Loucy (cell line): ENCODE results near the gene COG8.

Experiments
- H2AFZ ChIP-seq: fragments of 200-600 bp; sonication (generic); 2 replicates; pipeline ENCODE4 v1.6.0; 2016; ENCODE audit warnings: antibody characterized with exemption, mild to moderate bottlenecking, low read length, moderate library complexity
- H3F3A ChIP-seq: fragments of 200-600 bp; 2 replicates; pipeline ENCODE4 v1.6.0; 2016; ENCODE audit warnings: antibody characterized with exemption, low read depth, mild to moderate bottlenecking
- H3K27me3 ChIP-seq: fragments of 200-600 bp; sonication (generic); 2 replicates; pipeline ENCODE4 v1.6.1; 2014; ENCODE audit warnings: low read length, mild to moderate bottlenecking; ENCODE audit not compliant: insufficient read depth, poor library complexity, severe bottlenecking
- H3K36me3 ChIP-seq: fragments of 200-600 bp; sonication (generic); 2 replicates; pipeline ENCODE4 v1.6.1; 2016; ENCODE audit warnings: low read length; ENCODE audit not compliant: insufficient read depth
- H3K4me1 ChIP-seq: fragments of 200-600 bp; sonication (generic); 2 replicates; pipeline ENCODE4 v1.5.1; 2014; ENCODE audit warnings: low read length, mild to moderate bottlenecking; ENCODE audit not compliant: insufficient read depth, poor library complexity, severe bottlenecking
- H3K4me2 ChIP-seq: fragments of 200-600 bp; sonication (generic); 2 replicates; pipeline ENCODE4 v1.6.0; 2014; ENCODE audit warnings: antibody characterized with exemption, low read length, low read depth, mild to moderate bottlenecking; ENCODE audit not compliant: poor library complexity, severe bottlenecking
- H3K4me3 ChIP-seq: fragments of 200-600 bp; sonication (generic); 2 replicates; pipeline ENCODE4 v1.5.1; 2014; ENCODE audit warnings: low read length, mild to moderate bottlenecking, mixed read lengths; ENCODE audit not compliant: poor library complexity, severe bottlenecking
- H3K79me2 ChIP-seq: fragments of 200-600 bp; sonication (generic); 2 replicates; pipeline ENCODE4 v1.6.1; 2014; ENCODE audit warnings: low read length; ENCODE audit not compliant: insufficient read depth
- H3K9ac ChIP-seq: fragments of 200-600 bp; sonication (generic); 2 replicates; pipeline ENCODE4 v1.6.0; 2014; ENCODE audit warnings: mild to moderate bottlenecking, low read depth, low read length, moderate library complexity; ENCODE audit not compliant: poor library complexity, severe bottlenecking
- H3K9me2 ChIP-seq: fragments of 200-600 bp; sonication (generic); replicated peaks from 2 replicates; pipeline ENCODE4 v1.6.1; 2016; ENCODE audit warnings: low read depth, low read length, mixed read lengths
- H3K9me3 ChIP-seq: fragments of 200-600 bp; sonication (generic); 2 replicates; pipeline ENCODE4 v1.6.1; 2014; ENCODE audit warnings: mild to moderate bottlenecking, antibody characterized with exemption, low read length, low read depth; ENCODE audit not compliant: insufficient read depth
- H4K20me1 ChIP-seq: fragments of 200-600 bp; sonication (generic); 2 replicates; pipeline ENCODE4 v1.6.0; 2014; ENCODE audit warnings: antibody characterized with exemption, low read length, mild to moderate bottlenecking; ENCODE audit not compliant: insufficient read depth, poor library complexity, severe bottlenecking
- EZH2phosphoT487 ChIP-seq: fragments of 200-600 bp; IDR thresholded peaks from 2 replicates; pipeline ENCODE4 v1.6.1; 2018; ENCODE audit warnings: antibody characterized with exemption, mild to moderate bottlenecking, moderate library complexity, borderline replicate concordance
- TF ChIP-seq, protein P1 (sequence below): fragments of 200-600 bp; sonication (generic); conservative IDR thresholded peaks from 2 replicates; pipeline ENCODE4 v1.5.1; 2014; ENCODE audit warnings: mild to moderate bottlenecking, antibody characterized with exemption, low read length

Gene COG8

DNA sequence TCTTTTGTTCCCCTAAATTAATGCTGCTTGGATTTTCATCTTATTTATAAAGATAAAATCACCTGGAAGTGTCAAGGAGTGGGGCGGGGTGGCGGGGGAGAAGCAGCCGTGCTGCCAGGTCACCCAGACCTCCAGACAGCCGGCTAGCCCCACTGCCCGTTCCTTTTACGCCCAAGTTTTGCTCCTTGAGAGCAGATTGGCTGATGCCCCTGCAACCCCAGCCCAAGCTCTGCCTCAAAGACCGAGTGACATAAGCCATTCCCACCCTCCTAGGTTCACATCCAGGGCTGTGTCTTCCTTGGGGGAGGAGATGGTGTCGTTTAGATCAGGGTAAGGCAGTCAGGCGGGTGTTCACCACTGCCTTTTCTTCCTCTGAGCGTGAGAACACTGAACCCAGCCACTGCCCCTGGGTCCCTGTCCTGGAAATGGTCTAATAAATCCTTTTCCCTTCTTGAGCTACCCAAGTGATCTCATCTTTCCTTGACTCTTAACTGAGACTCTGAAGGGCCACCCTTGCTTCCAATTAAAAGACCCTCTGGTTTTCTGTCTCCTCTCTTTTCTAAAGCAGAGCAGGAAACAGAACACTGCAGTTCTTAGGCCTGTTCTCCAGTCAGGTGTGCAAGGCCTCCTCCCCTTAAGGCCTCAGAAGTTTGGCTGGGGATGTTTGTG, 14.6 kb downstream of the COG8 start:
- H3K27me3 ChIP-seq, result no peaks in the 10 kb centered on the region
- H3K9me2 ChIP-seq, result no peaks in the 10 kb centered on the region
- no peak overlapping the region for H2AFZ ChIP-seq
- H3K36me3 ChIP-seq, result peaks cover 61% of the 10 kb centered on the region; the same call in 1 of the 2 replicates
- no peak overlapping the region for H3K4me3 ChIP-seq
- H3K79me2 ChIP-seq, result peaks cover 83% of the 10 kb centered on the region
- H3K9ac ChIP-seq, result no peak overlapping the region
- H3K9me3 ChIP-seq, result no peaks in the 10 kb centered on the region
- peak overlapping the region; percentile 99 for H3K4me2 ChIP-seq
- TF ChIP-seq, protein P1, sequence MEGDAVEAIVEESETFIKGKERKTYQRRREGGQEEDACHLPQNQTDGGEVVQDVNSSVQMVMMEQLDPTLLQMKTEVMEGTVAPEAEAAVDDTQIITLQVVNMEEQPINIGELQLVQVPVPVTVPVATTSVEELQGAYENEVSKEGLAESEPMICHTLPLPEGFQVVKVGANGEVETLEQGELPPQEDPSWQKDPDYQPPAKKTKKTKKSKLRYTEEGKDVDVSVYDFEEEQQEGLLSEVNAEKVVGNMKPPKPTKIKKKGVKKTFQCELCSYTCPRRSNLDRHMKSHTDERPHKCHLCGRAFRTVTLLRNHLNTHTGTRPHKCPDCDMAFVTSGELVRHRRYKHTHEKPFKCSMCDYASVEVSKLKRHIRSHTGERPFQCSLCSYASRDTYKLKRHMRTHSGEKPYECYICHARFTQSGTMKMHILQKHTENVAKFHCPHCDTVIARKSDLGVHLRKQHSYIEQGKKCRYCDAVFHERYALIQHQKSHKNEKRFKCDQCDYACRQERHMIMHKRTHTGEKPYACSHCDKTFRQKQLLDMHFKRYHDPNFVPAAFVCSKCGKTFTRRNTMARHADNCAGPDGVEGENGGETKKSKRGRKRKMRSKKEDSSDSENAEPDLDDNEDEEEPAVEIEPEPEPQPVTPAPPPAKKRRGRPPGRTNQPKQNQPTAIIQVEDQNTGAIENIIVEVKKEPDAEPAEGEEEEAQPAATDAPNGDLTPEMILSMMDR, result no peak
- no peak for TF ChIP-seq EZH2phosphoT487
- H3F3A ChIP-seq, result peaks cover 7% of the 10 kb centered on the region; the same call in 1 of the 2 replicates
- peaks cover 47% of the 10 kb centered on the region for H4K20me1 ChIP-seq
- H3K4me1 ChIP-seq, result peaks cover 39% of the 10 kb centered on the region

GRCh38 chr16:69324013-69324531, 15.3 kb downstream of the COG8 start:
- Histone ChIP-seq H3K4me1 (peaks cover 32% of the 10 kb centered on the region), H3K4me3 (no peak overlapping the region), H2AFZ (no peak overlapping the region), H4K20me1 (peaks cover 41% of the 10 kb centered on the region), H3F3A (peaks cover 7% of the 10 kb centered on the region; the same call in 1 of the 2 replicates), H3K4me2 (peak overlapping the region; percentile 99), H3K27me3 (no peaks in the 10 kb centered on the region), H3K9ac (no peak overlapping the region), H3K36me3 (peaks cover 67% of the 10 kb centered on the region; the same call in 1 of the 2 replicates), H3K79me2 (peaks cover 76% of the 10 kb centered on the region), H3K9me2 (no peaks in the 10 kb centered on the region), H3K9me3 (no peaks in the 10 kb centered on the region)
- TF ChIP-seq, protein P1, result no peak
- TF ChIP-seq EZH2phosphoT487, result no peak

DNA sequence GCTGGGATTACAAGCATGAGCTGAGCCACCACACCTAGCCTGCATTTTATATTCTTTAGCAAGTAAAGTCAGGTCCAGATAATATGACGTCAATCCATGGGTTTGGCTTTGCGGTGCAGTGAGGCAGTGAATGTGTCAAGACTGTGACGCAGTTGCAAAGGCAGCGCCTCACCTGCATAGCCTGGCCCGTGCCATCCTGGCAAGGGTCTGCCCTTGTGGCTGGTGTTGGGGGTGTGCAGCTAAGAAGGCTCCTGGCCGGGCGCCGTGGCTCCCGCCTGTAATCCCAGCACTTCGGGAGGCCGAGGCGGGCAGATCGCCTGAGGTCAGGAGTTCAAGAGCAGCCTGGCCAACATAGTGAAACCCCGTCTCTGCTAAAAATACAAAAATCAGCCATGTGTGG, 15.9 kb downstream of the COG8 start:
- H3K9me2 ChIP-seq, result no peaks in the 10 kb centered on the region
- H3K4me1 ChIP-seq, result peaks cover 26% of the 10 kb centered on the region
- no peaks in the 10 kb centered on the region for H3K9me3 ChIP-seq
- no peak overlapping the region for H3K9ac ChIP-seq
- no peak overlapping the region for H2AFZ ChIP-seq
- H3K4me2 ChIP-seq, result no peak overlapping the region
- H3K4me3 ChIP-seq, result no peak overlapping the region
- H3K79me2 ChIP-seq, result peaks cover 71% of the 10 kb centered on the region
- H3K27me3 ChIP-seq, result no peaks in the 10 kb centered on the region
- peaks cover 36% of the 10 kb centered on the region for H4K20me1 ChIP-seq
- TF ChIP-seq, protein P1, result no peak
- TF ChIP-seq EZH2phosphoT487, result no peak
- H3F3A ChIP-seq, result peaks cover 7% of the 10 kb centered on the region; the same call in 1 of the 2 replicates
- H3K36me3 ChIP-seq, result peaks cover 71% of the 10 kb centered on the region; the same call in 1 of the 2 replicates
